Loucy (cell line): ENCODE measurements around the gene PAK3.

ENCODE experiments used
- H2AFZ ChIP-seq: fragments of 200-600 bp; sonication (generic); 2 replicates; pipeline ENCODE4 v1.6.0; 2016; ENCODE audit warnings: antibody characterized with exemption, mild to moderate bottlenecking, low read length, moderate library complexity
- H3F3A ChIP-seq: fragments of 200-600 bp; 2 replicates; pipeline ENCODE4 v1.6.0; 2016; ENCODE audit warnings: antibody characterized with exemption, low read depth, mild to moderate bottlenecking
- H3K27me3 ChIP-seq: fragments of 200-600 bp; sonication (generic); 2 replicates; pipeline ENCODE4 v1.6.1; 2014; ENCODE audit warnings: low read length, mild to moderate bottlenecking; ENCODE audit not compliant: insufficient read depth, poor library complexity, severe bottlenecking
- H3K36me3 ChIP-seq: fragments of 200-600 bp; sonication (generic); 2 replicates; pipeline ENCODE4 v1.6.1; 2016; ENCODE audit warnings: low read length; ENCODE audit not compliant: insufficient read depth
- H3K4me1 ChIP-seq: fragments of 200-600 bp; sonication (generic); 2 replicates; pipeline ENCODE4 v1.5.1; 2014; ENCODE audit warnings: low read length, mild to moderate bottlenecking; ENCODE audit not compliant: insufficient read depth, poor library complexity, severe bottlenecking
- H3K4me2 ChIP-seq: fragments of 200-600 bp; sonication (generic); 2 replicates; pipeline ENCODE4 v1.6.0; 2014; ENCODE audit warnings: antibody characterized with exemption, low read length, low read depth, mild to moderate bottlenecking; ENCODE audit not compliant: poor library complexity, severe bottlenecking
- H3K4me3 ChIP-seq: fragments of 200-600 bp; sonication (generic); 2 replicates; pipeline ENCODE4 v1.5.1; 2014; ENCODE audit warnings: low read length, mild to moderate bottlenecking, mixed read lengths; ENCODE audit not compliant: poor library complexity, severe bottlenecking
- H3K79me2 ChIP-seq: fragments of 200-600 bp; sonication (generic); 2 replicates; pipeline ENCODE4 v1.6.1; 2014; ENCODE audit warnings: low read length; ENCODE audit not compliant: insufficient read depth
- H3K9ac ChIP-seq: fragments of 200-600 bp; sonication (generic); 2 replicates; pipeline ENCODE4 v1.6.0; 2014; ENCODE audit warnings: mild to moderate bottlenecking, low read depth, low read length, moderate library complexity; ENCODE audit not compliant: poor library complexity, severe bottlenecking
- H3K9me2 ChIP-seq: fragments of 200-600 bp; sonication (generic); replicated peaks from 2 replicates; pipeline ENCODE4 v1.6.1; 2016; ENCODE audit warnings: low read depth, low read length, mixed read lengths
- H3K9me3 ChIP-seq: fragments of 200-600 bp; sonication (generic); 2 replicates; pipeline ENCODE4 v1.6.1; 2014; ENCODE audit warnings: mild to moderate bottlenecking, antibody characterized with exemption, low read length, low read depth; ENCODE audit not compliant: insufficient read depth
- H4K20me1 ChIP-seq: fragments of 200-600 bp; sonication (generic); 2 replicates; pipeline ENCODE4 v1.6.0; 2014; ENCODE audit warnings: antibody characterized with exemption, low read length, mild to moderate bottlenecking; ENCODE audit not compliant: insufficient read depth, poor library complexity, severe bottlenecking
- CTCF ChIP-seq: fragments of 200-600 bp; sonication (generic); conservative IDR thresholded peaks from 2 replicates; pipeline ENCODE4 v1.5.1; 2014; ENCODE audit warnings: mild to moderate bottlenecking, antibody characterized with exemption, low read length
- EZH2phosphoT487 ChIP-seq: fragments of 200-600 bp; IDR thresholded peaks from 2 replicates; pipeline ENCODE4 v1.6.1; 2018; ENCODE audit warnings: antibody characterized with exemption, mild to moderate bottlenecking, moderate library complexity, borderline replicate concordance

The PAK3 gene

GRCh38 chrX:111123606-111124179, 27.7 kb downstream of the PAK3 start:
- H3K9me2 ChIP-seq: no peaks in the 10 kb centered on the region
- TF ChIP-seq CTCF (no peak), EZH2phosphoT487 (no peak)
- H3K4me2 ChIP-seq: peak overlapping the region; percentile 69
- no peaks in the 10 kb centered on the region for H3K27me3 ChIP-seq
- no peaks in the 10 kb centered on the region for H3K9me3 ChIP-seq
- peak overlapping the region; percentile 60; the same call in 1 of the 2 replicates for H2AFZ ChIP-seq
- H3K79me2 ChIP-seq: no peaks in the 10 kb centered on the region
- peak overlapping the region; percentile 43 for H3K9ac ChIP-seq
- H3K4me3 ChIP-seq: peak overlapping the region; percentile 51
- no peaks in the 10 kb centered on the region for H3K36me3 ChIP-seq
- no peaks in the 10 kb centered on the region for H4K20me1 ChIP-seq
- peaks cover 47% of the 10 kb centered on the region for H3K4me1 ChIP-seq
- no peaks in the 10 kb centered on the region for H3F3A ChIP-seq

GRCh38 chrX:111124418-111124817, 28.4 kb downstream of the PAK3 start:
- H3K9me2 ChIP-seq: no peaks in the 10 kb centered on the region
- no peaks in the 10 kb centered on the region for H3K27me3 ChIP-seq
- no peaks in the 10 kb centered on the region for H3K79me2 ChIP-seq
- H3F3A ChIP-seq: no peaks in the 10 kb centered on the region
- no peaks in the 10 kb centered on the region for H3K36me3 ChIP-seq
- TF ChIP-seq CTCF (no peak), EZH2phosphoT487 (no peak)
- peaks cover 44% of the 10 kb centered on the region for H3K4me1 ChIP-seq
- peak overlapping the region; percentile 69 for H3K4me2 ChIP-seq
- H4K20me1 ChIP-seq: no peaks in the 10 kb centered on the region
- H3K9me3 ChIP-seq: no peaks in the 10 kb centered on the region
- peak overlapping the region; percentile 43 for H3K9ac ChIP-seq
- peak overlapping the region; percentile 30; the same call in 1 of the 2 replicates for H2AFZ ChIP-seq
- peak overlapping the region; percentile 51 for H3K4me3 ChIP-seq

- no peaks in the 10 kb centered on the region for H3K9me3 ChIP-seq
- no peak for TF ChIP-seq EZH2phosphoT487
- TF ChIP-seq CTCF: no peak
- H2AFZ ChIP-seq: no peak overlapping the region
These were observed 31.0 kb downstream of the PAK3 start for GRCh38 chrX:111127038-111127437.

More at GRCh38 chrX:111127038-111127437, 31.0 kb downstream of the PAK3 start:
- H3K36me3 ChIP-seq: no peaks in the 10 kb centered on the region
- H3K4me3 ChIP-seq: no peak overlapping the region
- no peaks in the 10 kb centered on the region for H3K9me2 ChIP-seq
- no peaks in the 10 kb centered on the region for H4K20me1 ChIP-seq
- no peaks in the 10 kb centered on the region for H3K79me2 ChIP-seq
- H3K4me2 ChIP-seq: no peak overlapping the region
- H3K4me1 ChIP-seq: peaks cover 31% of the 10 kb centered on the region
- no peaks in the 10 kb centered on the region for H3F3A ChIP-seq
- H3K9ac ChIP-seq: no peak overlapping the region
- H3K27me3 ChIP-seq: no peaks in the 10 kb centered on the region
